Fibroblast of peridontal ligament (primary cell): ENCODE data around the gene SFTPA1.
A peak's percentile ranks its signal among the peaks of the same experiment; 100 is the strongest.
"Not testable (repeated sequence)": the region's sequence is repeated elsewhere in the genome, so short reads cannot be mapped to it uniquely, and the experiment has no call there.

Experiments used
- DNase-seq: peaks from one replicate; pipeline ENCODE4 v3.0.0-alpha.2; 2010; ENCODE audit errors: extremely low read depth

The SFTPA1 gene

DNA sequence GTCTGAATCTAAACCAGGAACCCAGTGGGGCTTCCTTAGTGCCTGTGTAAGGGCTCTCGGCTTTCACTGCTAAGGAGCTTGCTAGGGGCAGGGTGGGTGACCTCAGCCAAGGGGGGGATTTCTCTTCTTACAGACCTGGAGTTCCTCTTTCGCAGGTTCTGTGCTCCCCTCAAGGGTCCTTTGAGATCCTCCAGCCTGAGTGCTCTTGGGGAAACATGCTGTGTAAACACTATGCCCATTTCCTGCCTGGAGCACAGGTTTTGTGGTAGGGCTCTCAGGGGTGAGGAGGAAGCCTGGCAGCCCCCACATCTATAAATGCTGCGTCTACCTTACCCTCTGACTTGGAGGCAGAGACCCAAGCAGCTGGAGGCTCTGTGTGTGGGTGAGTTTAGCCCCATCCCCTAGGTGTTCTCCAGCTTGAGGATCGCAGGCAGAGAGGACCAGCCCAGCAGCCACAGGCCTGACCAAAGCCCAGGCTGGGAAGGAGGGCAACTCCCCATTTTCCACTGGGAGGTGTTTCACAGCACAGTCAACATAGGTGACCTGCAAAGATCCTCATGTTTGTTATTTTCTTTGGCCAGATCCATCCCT lies at the start of gene SFTPA1:
TSS of gene SFTPA1 (plus strand) at position 339 of the 591 bp plus-strand sequence. CDS start 887 bp downstream, outside the sequence.
- DNase-seq = no peak

DNA sequence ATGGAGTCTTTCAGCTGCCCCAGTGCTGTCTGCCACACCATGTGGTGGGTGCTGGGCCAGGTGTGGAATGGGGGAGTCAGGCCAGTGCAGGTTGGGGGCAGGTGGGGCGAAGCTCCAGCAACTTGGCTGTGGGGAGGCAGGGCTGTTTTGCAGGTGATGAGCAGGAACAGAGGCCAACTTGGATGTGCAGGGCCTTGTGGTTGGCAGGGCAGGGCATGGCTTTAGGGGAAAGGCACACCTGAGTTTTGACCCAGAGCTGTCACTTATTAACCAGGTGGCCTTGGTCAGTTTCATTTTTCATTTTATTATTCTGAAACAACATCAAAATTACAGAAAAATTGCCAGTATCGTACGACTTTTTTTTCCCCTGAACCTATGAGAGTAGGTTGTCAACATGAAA lies 49.5 kb upstream of the SFTPA1 start:
- no peak for DNase-seq

DNA sequence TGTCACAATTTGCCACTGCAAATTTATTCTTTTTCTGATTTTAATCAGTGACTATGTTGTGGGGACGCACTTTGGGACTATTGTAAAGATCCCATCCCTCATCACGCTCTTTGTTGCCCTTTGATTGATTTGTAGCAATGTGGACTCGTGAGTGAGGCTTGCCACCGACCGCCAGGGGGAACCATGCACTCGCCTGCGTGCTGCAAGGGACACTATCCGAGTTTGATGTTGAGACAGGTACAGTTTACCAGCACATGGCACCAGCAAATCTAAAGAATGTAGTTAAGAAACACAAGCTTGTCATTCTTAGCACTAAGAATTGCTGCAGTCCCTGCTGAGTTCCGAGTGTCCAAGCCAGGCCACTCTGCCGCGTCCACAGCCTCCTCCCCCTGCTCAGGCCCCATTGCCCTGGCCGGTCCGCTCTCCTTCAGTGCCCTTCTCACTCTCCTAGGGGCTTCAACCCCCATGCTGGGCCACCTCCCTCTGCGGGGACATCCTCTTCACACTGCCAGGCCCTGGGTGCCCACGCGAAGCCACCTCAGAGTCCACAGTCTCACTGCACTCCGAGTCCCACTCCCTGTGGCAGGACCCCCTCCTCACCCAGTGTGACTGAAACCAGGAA lies 48.5 kb upstream of the SFTPA1 start:
- peak; percentile 54 for DNase-seq

GRCh38 chr10:79563426-79563825 lies 47.3 kb upstream of the SFTPA1 start:
- no peak for DNase-seq

DNA sequence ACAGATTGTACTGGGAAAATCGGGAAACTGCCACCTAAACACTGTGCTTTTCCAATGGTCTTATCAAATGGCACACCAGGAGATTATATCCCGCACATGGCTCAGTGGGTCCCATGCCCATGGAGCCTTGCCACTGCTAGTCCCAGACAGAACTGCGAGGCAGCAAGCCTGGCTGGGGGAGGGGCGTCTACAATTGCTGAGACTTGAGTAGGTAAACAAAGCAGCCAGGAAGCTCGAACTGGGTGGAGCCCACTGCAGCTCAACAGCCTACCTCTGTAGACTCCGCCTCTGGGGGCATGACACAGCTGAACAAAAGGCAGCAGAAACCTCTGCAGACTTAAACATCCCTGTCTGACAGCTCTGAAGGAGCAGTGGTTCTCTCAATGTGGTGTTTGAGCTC lies 40.1 kb upstream of the SFTPA1 start:
- not testable (repeated sequence) for DNase-seq

- DNase-seq = no peak
Measured at GRCh38 chr10:79579361-79579760, 31.4 kb upstream of the SFTPA1 start.

DNA sequence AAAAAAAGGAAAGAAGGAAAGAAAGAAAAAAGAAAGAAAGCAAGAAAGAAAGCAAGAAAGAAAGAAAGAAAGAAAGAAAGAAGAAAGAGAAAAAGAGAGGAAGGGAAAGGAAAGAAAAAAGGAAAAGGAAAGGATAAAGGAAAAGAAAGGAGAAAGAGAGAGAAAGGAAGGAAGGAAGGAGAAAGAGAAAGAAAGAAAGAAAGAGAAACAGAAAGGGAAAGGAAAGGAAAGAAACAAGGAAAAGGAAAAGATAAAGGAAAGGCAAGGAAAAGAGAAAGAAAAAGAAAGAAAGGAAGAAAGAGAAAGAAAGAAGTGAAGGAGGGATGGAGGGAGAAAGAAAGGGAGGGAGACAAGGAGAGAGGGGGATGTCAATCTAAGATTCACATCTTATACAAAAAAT lies 29.7 kb upstream of the SFTPA1 start:
- no peak for DNase-seq

- DNase-seq = no peak
Measured at GRCh38 chr10:79582096-79582495, 28.6 kb upstream of the SFTPA1 start.

DNA sequence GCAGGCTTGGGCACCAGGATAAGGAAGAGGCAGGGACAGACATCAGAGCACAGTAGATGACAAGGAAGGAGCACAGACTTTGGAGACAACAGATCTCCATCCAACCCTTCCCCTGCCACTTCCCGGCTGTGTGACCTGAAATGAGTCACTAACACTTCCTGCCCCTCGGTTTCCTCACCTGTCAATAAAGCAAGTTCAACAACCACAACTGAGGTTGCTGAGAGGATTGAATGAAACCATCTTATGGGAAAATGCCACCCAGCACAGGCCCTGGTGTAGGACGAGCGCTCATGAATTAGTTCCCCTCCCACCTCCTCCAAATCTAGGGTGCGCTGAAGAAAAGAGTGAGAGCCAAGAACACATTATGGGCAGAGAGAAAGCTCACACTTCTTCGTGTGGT lies 27.8 kb upstream of the SFTPA1 start:
- not testable (repeated sequence) for DNase-seq

GRCh38 chr10:79583488-79584024 lies 27.2 kb upstream of the SFTPA1 start:
- no peak for DNase-seq

- DNase-seq = no peak
Measured at GRCh38 chr10:79585870-79586527, 24.7 kb upstream of the SFTPA1 start.

GRCh38 chr10:79586933-79587332 lies 23.8 kb upstream of the SFTPA1 start:
- DNase-seq = no peak

DNA sequence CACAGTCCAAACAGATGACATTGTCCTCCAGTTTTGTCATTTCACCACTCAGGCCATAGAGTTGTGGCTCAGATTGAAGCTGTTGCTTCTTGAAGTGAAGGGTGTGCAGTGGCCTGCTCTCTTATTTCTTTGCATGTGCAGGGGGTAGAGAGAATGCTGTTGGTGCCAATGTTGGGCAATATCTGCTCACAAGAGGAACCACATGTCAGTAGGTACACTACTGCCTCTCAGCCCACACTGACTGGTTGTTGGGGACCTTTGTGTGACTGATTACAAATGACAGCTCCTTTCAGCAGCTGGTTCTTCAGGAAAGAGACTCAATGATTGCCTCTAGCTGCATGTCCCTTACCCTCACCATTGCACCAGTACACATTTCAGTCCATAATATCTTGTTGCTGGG lies 21.9 kb upstream of the SFTPA1 start:
- DNase-seq = no peak

GRCh38 chr10:79593377-79593776 lies 17.4 kb upstream of the SFTPA1 start:
- no peak for DNase-seq

GRCh38 chr10:79594565-79594964 lies 16.2 kb upstream of the SFTPA1 start:
- DNase-seq = not testable (repeated sequence)

- no peak for DNase-seq
Measured at GRCh38 chr10:79595510-79595909, 15.2 kb upstream of the SFTPA1 start.

DNA sequence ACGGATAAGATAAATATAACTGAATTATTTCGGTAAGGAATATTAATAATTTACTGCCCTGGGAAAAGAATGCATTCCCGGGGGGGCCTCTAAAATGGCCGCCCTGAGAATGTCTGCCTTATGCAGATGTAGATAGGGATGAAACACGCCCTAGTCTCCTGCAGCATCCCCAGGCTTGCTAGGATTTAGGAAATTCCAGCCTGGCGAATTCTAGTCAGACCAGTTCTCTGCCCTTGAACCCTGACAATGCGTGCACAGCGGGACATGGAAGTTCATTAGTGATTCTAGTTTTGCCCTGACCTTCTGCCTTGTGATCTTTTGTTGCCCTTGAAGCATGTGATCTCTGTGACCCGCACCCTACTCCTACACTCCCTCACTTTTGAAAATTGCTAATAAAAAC lies 11.1 kb upstream of the SFTPA1 start:
- not testable (repeated sequence) for DNase-seq

GRCh38 chr10:79601939-79602338 lies 8.8 kb upstream of the SFTPA1 start:
- no peak for DNase-seq

DNA sequence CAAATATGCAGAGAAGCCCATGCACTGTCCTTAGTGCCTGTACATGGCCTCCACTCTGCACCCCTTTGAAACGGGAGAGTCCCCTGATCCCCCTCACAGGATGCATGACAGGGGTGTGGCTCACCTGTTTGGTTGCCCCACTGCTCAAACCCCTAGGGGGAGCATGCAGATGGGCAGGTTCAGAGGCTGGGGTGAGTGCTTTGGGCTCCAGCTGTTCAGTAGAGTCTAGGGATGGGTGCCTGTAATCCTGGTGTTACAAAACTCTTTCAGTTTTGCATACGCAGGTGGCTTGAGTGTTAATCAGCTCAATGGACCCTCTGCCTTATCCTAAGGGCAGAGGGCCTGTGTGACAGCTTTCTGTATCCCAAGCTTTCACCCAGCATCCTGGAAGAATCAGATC lies 7.8 kb upstream of the SFTPA1 start:
- no peak for DNase-seq

DNA sequence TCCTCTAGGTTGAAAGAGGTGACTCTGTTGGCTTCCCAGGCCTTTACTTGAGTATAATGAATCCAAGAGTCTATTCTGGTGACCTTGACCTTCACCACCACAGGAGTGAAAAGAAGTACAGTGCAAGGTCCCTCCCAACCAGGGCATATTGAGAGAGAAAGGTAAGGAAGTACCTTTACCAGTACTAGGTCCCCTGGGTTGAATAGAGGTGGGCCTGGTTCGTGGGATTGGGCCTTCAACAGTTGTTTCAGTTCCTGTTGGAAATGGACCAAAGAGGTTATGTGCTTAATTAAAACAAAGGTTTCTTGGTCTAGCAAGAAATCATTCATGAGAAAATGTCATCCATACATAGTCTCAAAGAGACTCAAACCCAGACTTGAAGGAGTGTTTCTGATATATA lies 6.4 kb upstream of the SFTPA1 start:
- no peak for DNase-seq

- no peak for DNase-seq
Measured at GRCh38 chr10:79605308-79605707, 5.4 kb upstream of the SFTPA1 start.

DNA sequence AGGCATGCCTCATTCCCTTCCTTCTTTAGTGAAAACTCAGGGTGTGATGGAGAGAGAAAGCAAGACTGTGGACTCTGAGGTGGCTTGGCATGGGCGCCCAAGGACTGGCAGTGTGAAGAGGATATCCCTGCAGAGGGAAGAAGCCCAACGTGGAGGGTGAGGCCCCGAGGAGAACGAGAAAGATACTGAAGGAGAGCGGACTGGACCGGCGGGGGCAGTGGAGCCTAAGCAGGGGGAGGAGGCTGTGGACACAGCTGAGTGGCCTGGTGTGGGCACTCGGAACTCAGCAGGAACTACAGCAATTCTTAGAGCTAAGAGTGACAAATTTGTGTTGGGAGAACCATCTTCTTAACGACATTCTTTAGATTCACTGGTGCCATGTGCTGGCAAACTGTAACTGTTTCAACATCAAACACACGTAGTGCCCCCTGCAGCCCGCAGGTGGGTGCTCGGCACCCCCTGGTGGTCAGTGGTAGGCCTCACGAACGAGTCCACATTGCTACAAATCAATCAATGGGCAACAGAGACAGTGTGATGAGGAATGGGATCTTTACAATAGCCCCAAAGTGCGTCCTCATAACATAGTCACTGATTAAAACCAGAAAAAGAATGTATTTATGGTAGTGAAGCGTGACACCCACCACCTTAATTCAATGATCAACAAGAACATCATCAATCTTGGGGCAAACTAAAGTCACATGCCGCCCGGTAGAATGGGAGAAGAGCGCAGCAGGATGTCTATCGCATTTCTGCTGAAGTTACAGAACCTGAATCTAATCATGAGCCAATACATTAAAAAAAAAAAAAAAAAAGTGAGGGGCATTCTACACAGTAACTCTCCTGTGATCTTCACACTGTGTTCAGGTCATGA lies 2.0 kb upstream of the SFTPA1 start:
- DNase-seq = peak; percentile 14
